ENCODE data around the gene HTR4. TPM values are rescaled to one million over a fixed set of nuclear protein-coding genes. Genes with fewer than 3 reads are reported as not detected.

HTR4 gene
- total RNA-seq, 2 donors from 2014 or later, result 4.3 to 7.9 TPM

- TF ChIP-seq CTCF (IDR thresholded peaks at IDR 0.05), result no peak
Measured at GRCh38 chr5:148687427-148687826, 33.1 kb upstream of the HTR4 start.

GRCh38 chr5:148686660-148687059 lies 32.3 kb upstream of the HTR4 start:
- H3K36me3 ChIP-seq, result no peaks in the 10 kb centered on the region
- peak overlapping the region in 1 of 2 donors; percentile 57 for H3K27ac ChIP-seq
- no peak for TF ChIP-seq CTCF (IDR thresholded peaks at IDR 0.05)
- H3K4me1 ChIP-seq, result peaks cover 0 to 35% of the 10 kb centered on the region in 2 donors
- no peak overlapping the region for H3K4me3 ChIP-seq
- H3K9me3 ChIP-seq, result peaks cover 8 to 11% of the 10 kb centered on the region in 2 donors
- no peak for DNase-seq (ENCODE audit: low spot score)
- H3K27me3 ChIP-seq, result no peaks in the 10 kb centered on the region

More at GRCh38 chr5:148687427-148687826, 33.1 kb upstream of the HTR4 start:
- no peak overlapping the region for H3K27ac ChIP-seq
- H3K4me3 ChIP-seq, result no peak overlapping the region
- peaks cover 8 to 11% of the 10 kb centered on the region in 2 donors for H3K9me3 ChIP-seq
- DNase-seq (ENCODE audit: low spot score), result no peak
- H3K27me3 ChIP-seq, result no peaks in the 10 kb centered on the region
- H3K36me3 ChIP-seq, result no peaks in the 10 kb centered on the region
- peaks cover 0 to 28% of the 10 kb centered on the region in 2 donors for H3K4me1 ChIP-seq

GRCh38 chr5:148685520-148686134 lies 31.3 kb upstream of the HTR4 start:
- Histone ChIP-seq H3K27me3 (no peaks in the 10 kb centered on the region), H3K4me1 (peaks cover 0 to 35% of the 10 kb centered on the region in 2 donors), H3K27ac (peak overlapping the region; percentile 14 to 57), H3K4me3 (no peak overlapping the region), H3K36me3 (no peaks in the 10 kb centered on the region), H3K9me3 (peaks cover 8 to 11% of the 10 kb centered on the region in 2 donors)
- no peak for TF ChIP-seq CTCF (IDR thresholded peaks at IDR 0.05)
- DNase-seq (ENCODE audit: low spot score), result no peak

GRCh38 chr5:148684528-148684927 lies 30.2 kb upstream of the HTR4 start:
- H3K36me3 ChIP-seq, result no peaks in the 10 kb centered on the region
- no peak for DNase-seq (ENCODE audit: low spot score)
- H3K9me3 ChIP-seq, result peaks cover 6 to 11% of the 10 kb centered on the region in 2 donors
- peaks cover 0 to 35% of the 10 kb centered on the region in 2 donors for H3K4me1 ChIP-seq
- H3K27ac ChIP-seq, result peak overlapping the region in 1 of 2 donors; percentile 57
- H3K27me3 ChIP-seq, result no peaks in the 10 kb centered on the region
- no peak for TF ChIP-seq CTCF (IDR thresholded peaks at IDR 0.05)
- no peak overlapping the region for H3K4me3 ChIP-seq

- Histone ChIP-seq H3K27ac (no peak overlapping the region), H3K36me3 (no peaks in the 10 kb centered on the region), H3K4me3 (no peak overlapping the region), H3K27me3 (no peaks in the 10 kb centered on the region), H3K4me1 (peaks cover 0 to 35% of the 10 kb centered on the region in 2 donors), H3K9me3 (peaks cover 0 to 7% of the 10 kb centered on the region in 2 donors)
- DNase-seq (ENCODE audit: low spot score), result no peak
- TF ChIP-seq CTCF (IDR thresholded peaks at IDR 0.05), result no peak
Measured at GRCh38 chr5:148683651-148684050, 29.3 kb upstream of the HTR4 start.
